Measurements from ENCODE around the gene TBCA. TPM values are rescaled to one million over a fixed set of nuclear protein-coding genes. Genes with fewer than 3 reads are reported as not detected.

The TBCA gene
- total RNA-seq, 1 experiment from 2014 or later: 131 TPM

- DNase-seq (ENCODE audit: low read depth): no peak
Observed at GRCh38 chr5:77643654-77644370, 132.3 kb downstream of the TBCA start.

GRCh38 chr5:77642738-77643653 is 133.1 kb downstream of the TBCA start:
- DNase-seq (ENCODE audit: low read depth): no peak

GRCh38 chr5:77641963-77642737 is 134.0 kb downstream of the TBCA start:
- DNase-seq (ENCODE audit: low read depth): no peak

GRCh38 chr5:77641397-77641943 is 134.7 kb downstream of the TBCA start:
- no peak for DNase-seq (ENCODE audit: low read depth)

Other genes with a start within 250 kb of the TBCA start
- under 0.01 TPM in 1 of 2 replicates, not detected in the other for gene OTP, start 137.6 kb downstream of the TBCA start, total RNA-seq (2014; rRNA removed; shearing (Covaris generic))